ENCODE results near the gene RABAC1. TPM values are rescaled to one million over a fixed set of nuclear protein-coding genes. Genes with fewer than 3 reads are reported as not detected.

Gene RABAC1
- total and polyA plus RNA-seq, 7 donors = 48.9 to 131 (median 65.3) TPM

DNA sequence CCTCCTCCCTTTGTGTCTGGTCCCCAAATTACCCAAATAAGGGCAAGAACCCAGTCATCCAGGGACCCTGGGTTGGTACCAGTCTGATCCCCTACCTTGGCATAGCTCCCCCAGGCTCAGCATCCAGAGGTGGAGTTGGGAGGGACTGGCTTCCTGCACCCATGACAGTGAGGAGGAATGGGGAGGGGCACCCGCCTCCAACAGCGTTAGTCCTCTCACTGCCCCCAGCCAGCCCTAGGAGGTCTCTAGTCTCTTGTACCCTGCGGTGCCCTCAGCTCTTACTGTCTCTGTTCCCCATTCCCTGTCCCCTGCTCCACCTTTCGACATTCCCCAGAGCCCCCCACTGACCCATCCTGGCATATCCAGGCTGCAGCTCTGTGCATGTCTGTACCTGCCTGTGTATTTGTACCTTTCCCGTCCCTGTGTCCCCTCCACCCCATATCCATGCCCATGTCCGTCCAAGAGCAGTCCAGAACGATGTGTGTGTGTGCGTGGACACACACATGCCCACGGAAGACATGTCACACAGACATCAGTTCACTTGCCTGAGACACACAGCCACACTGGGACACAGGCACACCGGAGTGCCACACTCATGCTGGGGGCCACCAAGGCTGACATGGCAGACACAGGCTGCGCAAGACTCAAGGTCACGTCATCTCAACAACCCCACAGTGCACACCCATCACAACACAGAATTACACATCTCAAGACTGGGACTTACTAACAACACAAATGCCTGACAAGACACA is 48.7 kb downstream of the RABAC1 start:
- H3K9me3 ChIP-seq = no peaks in the 10 kb centered on the region
- no peak for TF ChIP-seq CTCF (IDR thresholded peaks at IDR 0.05)
- intact Hi-C loops (cut with DNase I) = no loop called here
- WGBS, 3 donors = 50 to 55% (median 52%) methylated on average over 12 of the region's 12 CpGs
- ATAC-seq (no peak), DNase-seq (no peak)
- H3K4me3 ChIP-seq = no peak overlapping the region
- H3K27ac ChIP-seq = no peak overlapping the region
- H3K36me3 ChIP-seq (ENCODE audit: insufficient read depth in 1 of 2, low read depth in 1 of 2) = peaks cover 0 to 20% of the 10 kb centered on the region in 2 donors
- no peaks in the 10 kb centered on the region for H3K4me1 ChIP-seq
- peaks cover 0 to 30% (median 21%) of the 10 kb centered on the region in 3 donors for H3K27me3 ChIP-seq (ENCODE audit: insufficient read depth in 3 of 3, low read length in 2 of 3)

DNA sequence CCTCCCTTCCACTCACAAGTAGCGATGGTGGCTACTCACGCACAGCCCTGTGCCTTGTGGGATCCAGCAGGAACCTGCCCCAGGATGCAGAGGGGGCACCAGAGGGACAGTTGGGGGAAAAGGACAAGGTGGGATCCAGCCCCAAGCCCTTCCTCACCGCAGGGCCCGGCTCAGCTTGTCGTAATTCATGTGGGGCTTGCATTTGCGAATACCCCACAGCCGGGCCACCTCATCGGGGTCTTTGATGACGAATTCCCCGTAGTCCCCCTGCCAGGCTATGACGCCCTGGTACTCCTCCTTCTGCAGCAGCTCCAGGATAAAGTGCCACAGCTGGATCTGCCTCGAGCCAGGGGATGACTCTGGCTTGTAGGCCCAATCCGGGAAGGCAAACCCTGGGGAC is 49.4 kb downstream of the RABAC1 start:
- Histone ChIP-seq H3K27ac (no peak overlapping the region), H3K9me3 (no peaks in the 10 kb centered on the region), H3K4me3 (no peak overlapping the region), H3K27me3 (ENCODE audit: insufficient read depth in 3 of 3, low read length in 2 of 3) (peaks cover 0 to 25% (median 18%) of the 10 kb centered on the region in 3 donors), H3K4me1 (no peaks in the 10 kb centered on the region), H3K36me3 (ENCODE audit: insufficient read depth in 1 of 2, low read depth in 1 of 2) (peaks cover 0 to 26% of the 10 kb centered on the region in 2 donors)
- 28 to 42% (median 36%) methylated on average over 13 of the region's 13 CpGs for WGBS, 3 donors
- intact Hi-C loops (cut with DNase I) = no loop called here
- TF ChIP-seq CTCF (IDR thresholded peaks at IDR 0.05) = no peak
- no peak for ATAC-seq
- no peak for DNase-seq

DNA sequence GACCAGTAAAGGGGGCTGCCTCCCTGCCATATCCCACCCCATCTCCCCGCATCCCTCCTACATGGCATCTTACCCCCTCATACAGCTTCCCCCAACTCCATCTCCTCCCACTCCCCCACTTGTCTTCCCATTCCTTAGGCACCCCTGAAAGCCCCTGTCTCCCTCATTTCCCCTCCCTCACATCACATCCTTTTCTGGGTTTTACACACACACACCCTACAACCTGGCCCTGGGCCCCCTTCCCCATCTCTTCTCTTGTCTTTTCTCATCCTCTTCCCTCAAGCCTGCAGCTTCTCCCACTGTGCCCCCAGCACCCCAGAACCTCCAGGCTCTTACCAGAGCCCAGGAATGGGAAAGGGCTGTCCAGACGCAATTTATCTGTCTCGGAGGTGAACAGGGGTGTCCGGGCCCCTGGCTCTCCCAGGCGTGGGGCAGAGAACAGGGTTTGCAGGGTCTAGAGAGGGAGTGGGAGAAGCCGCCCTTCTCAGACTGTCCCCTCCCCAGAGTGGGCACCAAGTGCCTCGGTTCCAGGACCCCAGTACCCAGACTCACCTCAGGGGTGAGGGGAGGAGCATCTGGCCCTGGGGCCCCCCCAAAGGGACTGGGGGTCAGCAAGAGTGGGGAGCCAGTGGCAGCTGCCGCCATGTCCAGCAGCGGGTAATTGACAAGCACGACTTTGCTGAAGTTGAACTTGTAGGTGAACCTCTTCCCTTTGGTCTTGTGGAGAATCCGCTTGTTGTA is 50.2 kb downstream of the RABAC1 start:
- peaks cover 0 to 34% of the 10 kb centered on the region in 2 donors for H3K36me3 ChIP-seq (ENCODE audit: insufficient read depth in 1 of 2, low read depth in 1 of 2)
- H3K4me1 ChIP-seq = no peaks in the 10 kb centered on the region
- TF ChIP-seq CTCF (IDR thresholded peaks at IDR 0.05) = no peak
- DNase-seq (no peak), ATAC-seq (no peak)
- intact Hi-C loops (cut with DNase I) = no loop called here
- H3K9me3 ChIP-seq = no peaks in the 10 kb centered on the region
- 63 to 72% (median 63%) methylated on average over 10 to 11 of the region's 11 CpGs for WGBS, 3 donors
- H3K4me3 ChIP-seq = no peak overlapping the region
- peaks cover 0 to 25% (median 14%) of the 10 kb centered on the region in 3 donors for H3K27me3 ChIP-seq (ENCODE audit: insufficient read depth in 3 of 3, low read length in 2 of 3)
- no peak overlapping the region for H3K27ac ChIP-seq

GRCh38 chr19:41907994-41908615 is 51.0 kb downstream of the RABAC1 start:
- Histone ChIP-seq H3K4me1 (no peaks in the 10 kb centered on the region), H3K27me3 (ENCODE audit: insufficient read depth in 3 of 3, low read length in 2 of 3) (peaks cover 0 to 21% (median 9%) of the 10 kb centered on the region in 3 donors), H3K27ac (no peak overlapping the region), H3K4me3 (no peak overlapping the region), H3K9me3 (no peaks in the 10 kb centered on the region), H3K36me3 (ENCODE audit: insufficient read depth in 1 of 2, low read depth in 1 of 2) (peaks cover 0 to 42% of the 10 kb centered on the region in 2 donors)
- TF ChIP-seq CTCF (IDR thresholded peaks at IDR 0.05) = no peak
- 70 to 79% (median 77%) methylated on average over 17 to 25 of the region's 25 CpGs for WGBS, 3 donors
- DNase-seq (no peak), ATAC-seq (no peak)
- intact Hi-C loops (cut with DNase I) = no loop called here

Measured in psoas muscle (tissue), 8 donors.